ENCODE results near the gene VPS8.
"Not testable (repeated sequence)": the region's sequence is repeated elsewhere in the genome, so short reads cannot be mapped to it uniquely, and the experiment has no call there.

Gene VPS8

DNA sequence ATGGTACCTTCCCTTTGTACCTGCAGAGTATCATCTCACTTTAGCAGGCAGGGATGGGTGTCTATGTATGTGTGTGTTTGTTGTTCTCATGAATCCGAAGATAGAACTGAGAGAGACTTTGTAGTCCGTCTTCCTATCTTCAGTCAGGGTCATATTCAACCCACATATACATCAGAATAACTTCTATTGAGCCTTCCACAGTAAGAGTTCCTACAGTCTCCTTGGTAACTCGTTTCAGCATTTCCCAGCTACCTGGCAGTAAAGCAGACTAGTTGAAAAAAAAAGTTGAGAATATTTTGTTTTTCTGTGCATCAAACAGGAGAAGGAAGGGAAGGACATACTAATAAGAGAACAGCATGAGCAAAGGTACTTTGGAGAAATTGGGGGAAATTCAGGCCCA lies 106.8 kb downstream of the VPS8 start:
- DNase-seq (ENCODE audit: low spot score): no peak

DNA sequence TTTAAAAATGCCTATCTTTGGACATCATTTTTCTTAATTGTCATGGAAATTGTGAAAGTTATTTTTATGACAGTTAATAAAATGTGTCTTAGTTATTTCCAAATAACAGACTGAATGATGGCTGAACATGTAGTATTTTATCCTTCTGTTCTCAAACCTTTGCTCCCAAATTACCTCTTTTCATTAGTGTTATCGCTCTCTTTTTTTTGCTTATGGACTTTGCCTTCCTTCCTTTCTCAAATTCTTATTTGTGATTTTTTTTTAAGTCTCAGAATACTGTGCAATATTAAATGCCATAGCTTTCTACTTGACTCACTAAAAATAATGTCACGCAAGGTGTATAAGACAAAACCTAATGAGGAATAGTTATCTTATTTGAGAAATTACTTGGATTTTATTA lies 107.7 kb downstream of the VPS8 start:
- no peak for DNase-seq (ENCODE audit: low spot score)

DNA sequence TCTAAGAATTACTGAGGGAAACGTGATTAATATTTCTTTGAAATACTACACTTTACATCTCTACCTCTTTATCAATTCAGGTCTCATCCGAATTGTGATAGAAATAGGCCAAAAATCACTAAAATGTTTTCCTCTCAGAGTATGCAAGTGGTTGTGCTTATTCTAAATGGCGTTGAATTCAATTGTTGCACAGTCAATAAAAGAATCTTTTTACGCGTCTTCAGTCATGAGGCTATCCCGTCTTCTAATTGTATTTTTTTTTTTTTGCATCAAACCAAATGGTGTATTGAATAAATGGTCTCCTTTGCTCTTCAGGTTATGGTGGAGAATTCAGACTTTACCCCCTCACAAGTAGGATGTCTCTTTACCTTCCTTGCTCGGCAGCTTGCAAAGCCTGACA lies 112.6 kb downstream of the VPS8 start:
- DNase-seq (ENCODE audit: low spot score): no peak

DNA sequence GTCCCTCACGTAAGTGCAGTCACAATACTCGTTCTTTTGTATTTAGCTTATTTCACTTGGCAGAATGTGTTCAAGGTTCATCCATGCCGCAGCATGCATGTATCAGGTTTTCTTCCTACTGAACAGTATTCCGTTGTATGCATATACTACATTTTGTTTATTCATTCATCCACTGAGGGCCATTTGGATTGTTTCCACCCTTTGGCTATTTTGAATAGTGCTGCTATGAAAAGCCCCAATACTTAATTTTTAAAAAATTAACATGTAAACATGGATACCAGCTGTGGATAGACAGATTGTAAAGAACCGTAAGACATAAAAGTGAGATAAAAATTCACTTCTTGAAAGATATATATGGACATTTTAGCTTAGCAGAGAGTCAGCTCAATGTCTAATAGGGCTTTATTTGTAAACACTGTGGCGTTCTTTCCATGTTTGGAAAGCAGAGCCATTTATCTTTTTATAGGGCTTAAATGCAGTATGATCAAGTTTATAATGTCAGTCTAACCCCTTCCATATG lies 115.9 kb downstream of the VPS8 start:
- DNase-seq (ENCODE audit: low spot score): no peak

DNA sequence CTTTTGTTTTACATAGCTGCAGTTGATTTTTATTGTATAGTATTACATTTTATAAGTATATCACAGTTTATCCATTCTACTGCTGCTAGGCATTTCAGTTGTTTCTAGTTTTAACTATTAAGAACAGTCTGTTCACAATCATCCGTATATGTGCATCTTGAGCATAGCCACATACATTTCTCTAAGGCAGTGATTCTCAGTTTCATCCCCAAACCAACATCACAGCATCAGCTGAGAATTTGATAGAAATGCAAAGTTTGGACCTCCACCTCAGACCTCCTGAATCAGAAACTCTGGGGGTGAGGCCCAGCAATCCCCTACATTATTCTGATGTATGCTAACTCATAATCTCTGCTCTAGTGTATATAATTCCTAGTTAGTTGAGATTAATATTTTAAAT lies 120.8 kb downstream of the VPS8 start:
- no peak for DNase-seq (ENCODE audit: low spot score)

DNA sequence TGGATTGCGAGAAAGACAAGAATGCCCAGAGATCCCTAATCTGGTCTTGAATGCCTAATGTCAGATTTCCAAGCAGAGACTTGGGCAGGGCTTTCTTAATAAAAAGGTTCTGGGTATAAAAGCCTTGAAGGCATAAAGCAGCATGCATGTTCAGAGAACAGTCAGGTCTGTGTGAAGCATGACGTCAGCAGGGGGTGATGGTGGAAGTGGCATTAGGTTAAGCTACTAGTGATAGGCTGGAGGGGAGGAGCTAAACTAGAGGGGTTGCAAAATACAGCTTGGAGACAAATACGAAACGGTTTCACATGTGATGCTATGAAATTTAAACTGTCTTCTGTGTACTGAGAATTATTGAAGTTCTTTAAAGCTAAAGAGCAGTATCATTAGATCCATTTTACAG lies 125.6 kb downstream of the VPS8 start:
- no peak for DNase-seq (ENCODE audit: low spot score)

DNA sequence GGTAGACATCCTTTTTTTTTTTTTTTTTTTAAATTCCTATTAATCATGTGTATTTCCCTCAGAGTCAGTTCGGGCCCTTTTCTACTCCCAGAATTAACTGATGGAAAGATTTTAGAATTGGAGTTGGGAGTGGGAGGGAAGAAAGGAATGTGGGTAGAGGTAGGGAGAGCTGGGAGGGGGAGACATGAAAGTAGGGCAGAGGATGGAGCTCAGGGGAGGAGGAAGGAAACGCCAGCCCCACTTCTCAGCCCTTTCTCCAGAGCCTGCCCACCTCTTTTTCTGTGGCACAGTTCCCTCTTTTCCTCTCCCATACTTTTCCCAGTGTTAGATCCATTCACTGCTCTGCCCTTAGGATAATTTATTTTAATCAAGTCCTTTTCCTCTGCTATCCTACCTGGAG lies 129.4 kb downstream of the VPS8 start:
- no peak for DNase-seq (ENCODE audit: low spot score)

DNA sequence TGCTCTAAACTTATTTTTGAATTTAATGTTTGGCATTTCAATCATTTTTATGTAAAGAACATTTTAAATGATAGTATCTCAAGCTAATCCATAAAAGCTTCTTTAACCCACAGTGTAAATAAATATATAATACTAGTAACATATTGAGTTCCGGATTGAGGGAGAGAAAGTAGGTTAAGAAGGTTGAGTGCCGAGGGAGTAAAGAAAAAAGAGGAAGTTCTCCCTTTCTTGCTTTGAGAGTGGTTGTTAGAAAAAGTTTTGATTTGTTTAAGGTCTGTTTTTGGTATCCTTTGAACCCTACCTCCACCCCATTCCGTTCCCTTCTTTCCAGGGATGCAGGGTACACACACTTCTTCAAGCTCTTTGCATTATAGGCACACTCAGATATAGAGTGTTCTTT lies 130.8 kb downstream of the VPS8 start:
- no peak for DNase-seq (ENCODE audit: low spot score)

DNA sequence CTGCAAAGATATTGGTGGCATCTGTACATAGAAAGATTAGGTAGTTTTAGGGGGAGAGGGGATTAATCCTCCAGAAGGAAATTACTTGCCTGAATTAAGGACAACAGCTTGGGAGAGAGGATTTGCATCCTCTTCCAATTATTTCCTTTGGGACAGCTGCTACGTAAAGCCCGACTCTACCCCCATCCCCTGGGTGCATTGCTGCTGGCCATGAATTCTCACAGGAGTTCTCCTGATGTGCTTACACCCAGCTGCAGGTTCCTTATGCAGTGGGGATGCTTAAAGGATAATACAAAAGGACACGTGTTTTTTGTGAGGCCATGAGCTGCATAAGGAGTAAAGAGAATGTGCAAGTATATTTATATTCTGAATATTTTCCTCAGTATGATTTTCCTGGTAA lies 132.3 kb downstream of the VPS8 start:
- DNase-seq (ENCODE audit: low spot score): no peak

DNA sequence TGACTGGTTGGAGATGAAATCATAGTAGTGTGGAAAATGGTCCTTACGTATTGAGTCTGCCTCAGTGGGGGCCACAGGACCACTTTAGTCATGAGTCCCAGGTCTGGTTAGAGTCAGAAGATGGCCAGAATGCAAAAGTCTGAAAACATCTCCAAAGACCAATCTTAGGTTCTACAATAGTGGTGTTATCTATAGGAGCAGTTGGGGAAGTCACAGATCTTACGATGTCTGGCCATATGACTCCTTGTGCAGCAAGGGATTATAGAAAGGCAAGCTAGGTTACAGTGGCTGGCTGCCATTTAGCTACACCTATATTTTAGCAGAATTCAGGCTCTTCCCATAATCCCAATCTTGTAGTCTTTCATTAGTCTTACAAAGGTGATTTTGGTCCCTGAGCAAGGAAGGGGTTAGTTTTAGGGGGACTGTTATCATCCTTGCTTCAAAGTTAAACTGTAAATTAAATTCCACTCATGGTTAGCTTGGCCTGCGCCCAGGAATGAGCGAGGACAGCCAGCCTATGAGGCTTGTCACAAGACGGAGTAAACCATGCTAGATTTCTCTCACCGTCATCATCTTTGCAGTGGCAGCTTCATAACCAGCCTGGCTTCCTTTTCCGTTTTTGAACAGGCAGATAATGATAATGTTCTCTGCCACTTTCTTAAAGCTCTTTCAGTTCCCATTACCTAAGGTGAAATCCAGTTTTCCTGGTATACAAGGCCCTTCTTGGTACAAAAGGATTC lies 134.1 kb downstream of the VPS8 start:
- no peak for DNase-seq (ENCODE audit: low spot score)

DNA sequence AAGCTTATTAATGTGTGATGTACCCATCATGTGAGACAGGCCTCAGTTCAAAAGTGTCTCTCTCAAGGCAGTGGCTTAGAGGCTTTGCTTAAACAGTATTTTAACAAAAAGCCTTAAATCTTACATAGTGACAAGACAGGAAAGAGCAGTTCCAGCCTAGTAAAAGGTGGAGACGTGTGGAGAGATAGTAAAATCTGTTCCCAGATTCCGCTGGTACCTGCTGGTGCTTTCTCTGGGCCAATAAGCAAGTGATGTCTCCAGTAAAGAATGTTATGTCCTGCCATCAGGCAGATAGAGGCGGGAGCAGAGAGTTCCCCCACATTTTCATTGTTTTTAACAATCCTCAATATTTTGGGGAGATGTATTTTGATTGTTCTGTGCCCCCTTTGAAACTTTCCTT lies 135.0 kb downstream of the VPS8 start:
- DNase-seq (ENCODE audit: low spot score): no peak

DNA sequence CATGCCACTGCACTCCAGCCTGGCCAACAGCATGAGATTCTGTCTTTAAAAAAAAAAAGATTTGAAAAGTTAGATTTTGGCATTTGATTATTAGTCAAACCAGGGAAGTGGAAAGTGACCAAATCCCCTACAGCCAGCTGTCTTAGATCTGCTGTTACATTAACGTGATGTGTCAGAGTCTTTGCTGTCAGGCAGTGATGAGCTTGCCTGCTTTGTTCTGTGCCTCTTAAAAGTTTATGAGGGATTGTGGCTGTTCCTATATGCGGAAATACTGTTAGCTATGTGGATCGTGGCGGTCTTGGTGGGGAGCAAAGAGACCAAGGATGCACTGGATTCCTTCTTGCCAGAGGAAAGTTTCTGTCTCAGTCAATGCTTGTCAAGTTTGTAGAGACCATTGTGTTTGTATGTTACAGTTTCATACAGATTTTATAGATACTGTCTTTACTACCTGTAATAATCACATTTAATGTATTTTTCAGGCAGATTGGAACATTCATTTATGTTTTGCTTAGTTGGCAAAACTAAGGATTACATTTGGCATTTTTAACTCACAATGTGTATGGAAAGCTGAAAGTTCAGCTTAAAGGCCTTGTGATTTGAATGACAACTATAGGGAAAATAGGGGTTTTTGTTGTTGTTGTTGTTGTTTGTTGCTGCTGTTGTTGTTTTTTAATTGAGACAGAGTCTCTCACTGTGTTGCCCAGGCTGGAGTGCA lies 137.4 kb downstream of the VPS8 start:
- DNase-seq (ENCODE audit: low spot score): no peak

DNA sequence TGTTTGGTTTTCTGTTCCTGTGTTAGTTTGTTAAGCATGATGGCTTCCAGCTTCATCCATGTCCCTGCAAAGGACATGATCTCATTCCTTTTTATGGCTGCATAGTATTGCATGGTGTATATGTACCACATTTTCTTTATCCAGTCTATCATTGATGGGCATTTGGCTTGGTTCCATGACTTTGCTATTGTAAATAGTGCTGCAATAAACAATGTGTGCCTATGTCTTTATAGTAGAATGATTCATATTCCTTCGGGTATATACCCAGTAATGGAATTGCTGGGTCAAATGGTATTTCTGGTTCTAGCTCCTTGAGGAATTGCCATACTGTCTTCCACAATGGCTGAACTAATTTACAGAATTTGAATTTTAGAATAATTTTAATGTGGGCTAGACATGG lies 138.8 kb downstream of the VPS8 start:
- not testable (repeated sequence) for DNase-seq (ENCODE audit: low spot score)

DNA sequence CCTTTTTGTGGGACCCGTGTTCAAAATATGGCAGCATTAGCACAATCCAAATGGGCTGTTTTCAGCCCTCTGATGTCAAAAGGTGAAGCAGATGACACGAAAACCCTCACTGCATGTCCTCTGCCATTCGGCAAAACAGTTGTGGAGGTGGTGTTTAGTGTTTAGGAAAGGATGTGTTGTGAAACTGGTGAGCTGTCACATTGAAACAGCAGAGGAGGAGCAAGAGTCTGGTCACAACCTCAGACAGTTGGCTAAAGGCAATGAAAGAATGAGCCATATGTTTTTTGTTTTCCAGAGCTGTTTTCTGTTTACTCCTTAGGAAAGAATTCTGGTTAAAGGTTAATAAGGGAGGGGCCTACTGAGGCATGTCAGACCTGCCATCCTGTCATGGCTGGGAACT lies 140.7 kb downstream of the VPS8 start:
- peak; percentile 13 for DNase-seq (ENCODE audit: low spot score)

DNA sequence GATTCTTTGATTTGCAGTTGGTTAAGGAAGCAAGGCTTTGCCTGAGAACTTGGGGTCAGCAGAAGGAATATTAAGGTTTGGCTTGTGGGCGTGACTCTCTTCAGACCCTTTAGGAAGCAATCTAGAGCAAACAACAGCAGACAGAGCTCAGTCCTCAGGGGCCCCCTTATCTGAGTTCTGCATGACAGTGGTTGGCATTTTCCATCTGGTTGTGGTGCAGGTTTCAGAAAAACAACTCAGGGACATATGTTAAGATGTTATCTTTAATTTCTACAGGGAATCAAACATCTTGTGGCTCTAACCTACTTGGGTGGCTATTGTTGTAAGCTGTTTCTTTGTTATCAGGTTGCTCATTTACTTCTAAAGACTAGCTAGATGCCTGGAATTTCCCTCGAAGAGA lies 141.4 kb downstream of the VPS8 start:
- no peak for DNase-seq (ENCODE audit: low spot score)

DNA sequence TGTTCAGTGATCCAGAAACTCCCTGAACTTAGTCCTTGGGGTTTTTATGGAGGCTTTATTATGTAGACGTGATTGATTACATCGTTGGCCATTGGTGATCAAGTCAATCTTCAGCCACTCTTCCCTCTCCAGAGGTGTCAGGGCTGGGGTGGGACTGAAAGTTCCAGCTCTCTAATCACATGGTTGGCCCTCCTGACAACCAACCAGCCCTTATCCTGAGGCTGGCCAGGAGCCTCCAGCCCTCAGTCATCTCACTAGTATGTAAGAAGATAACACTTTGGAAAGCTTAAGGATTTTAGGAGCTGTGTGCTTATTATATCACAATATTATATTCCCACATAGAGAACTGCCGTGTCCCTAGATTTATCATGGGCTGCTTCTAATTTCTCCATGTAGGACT lies 142.3 kb downstream of the VPS8 start:
- DNase-seq (ENCODE audit: low spot score): no peak

DNA sequence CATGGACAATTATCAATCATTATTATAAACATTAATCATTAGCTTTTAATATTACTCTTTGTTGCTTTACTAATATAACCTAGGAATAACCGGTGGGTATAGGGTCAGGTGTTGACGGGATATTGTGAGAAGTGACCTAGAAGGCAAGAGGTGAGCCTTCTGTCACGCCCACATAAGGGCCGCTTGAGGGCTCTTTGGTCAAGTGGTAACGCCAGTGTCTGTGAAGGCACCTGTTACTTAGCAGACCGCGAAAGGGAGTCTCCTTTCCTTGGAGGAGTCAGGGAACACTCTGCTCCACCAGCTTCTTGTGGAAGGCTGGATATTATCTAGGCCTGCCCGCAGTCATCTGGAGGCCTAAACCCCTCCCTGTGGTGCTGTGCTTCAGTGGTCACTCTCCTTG lies 142.9 kb downstream of the VPS8 start:
- not testable (repeated sequence) for DNase-seq (ENCODE audit: low spot score)

DNA sequence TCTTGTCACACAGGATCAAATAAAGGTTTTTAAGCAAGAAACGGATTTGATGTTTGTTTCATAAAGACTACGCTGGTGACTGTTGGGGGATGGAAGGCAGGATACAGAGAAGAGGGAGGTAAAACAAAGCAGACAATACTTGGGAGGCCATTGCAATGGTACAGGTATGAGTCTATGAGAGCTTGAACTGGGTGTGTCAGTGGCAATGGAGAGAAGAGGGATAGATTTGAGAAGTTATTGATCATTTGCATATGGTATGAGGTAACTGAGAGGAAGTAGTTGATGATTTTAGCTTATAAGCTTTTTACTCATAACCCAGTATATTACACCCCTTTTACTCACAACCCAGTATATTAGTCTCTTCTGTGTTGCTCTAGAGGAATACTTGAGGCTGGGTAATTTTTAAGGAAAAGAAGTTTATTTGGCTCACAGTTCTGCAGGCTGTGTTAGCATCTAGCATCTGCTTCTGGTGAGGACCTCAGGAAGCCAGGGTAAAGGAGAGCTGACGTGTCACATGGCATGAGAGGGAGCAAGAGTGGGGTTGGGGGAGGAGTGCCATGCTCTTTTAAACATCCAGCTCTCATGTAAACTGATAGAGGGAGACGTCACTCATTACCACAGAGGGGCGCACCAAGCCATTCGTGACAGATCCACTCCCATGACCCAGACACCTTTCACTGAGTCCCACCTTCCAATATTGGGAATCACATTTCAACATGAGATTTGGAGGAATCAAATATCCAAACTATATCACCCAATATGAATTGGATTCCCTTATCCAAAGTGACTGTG lies 153.9 kb downstream of the VPS8 start:
- DNase-seq (ENCODE audit: low spot score): no peak

DNA sequence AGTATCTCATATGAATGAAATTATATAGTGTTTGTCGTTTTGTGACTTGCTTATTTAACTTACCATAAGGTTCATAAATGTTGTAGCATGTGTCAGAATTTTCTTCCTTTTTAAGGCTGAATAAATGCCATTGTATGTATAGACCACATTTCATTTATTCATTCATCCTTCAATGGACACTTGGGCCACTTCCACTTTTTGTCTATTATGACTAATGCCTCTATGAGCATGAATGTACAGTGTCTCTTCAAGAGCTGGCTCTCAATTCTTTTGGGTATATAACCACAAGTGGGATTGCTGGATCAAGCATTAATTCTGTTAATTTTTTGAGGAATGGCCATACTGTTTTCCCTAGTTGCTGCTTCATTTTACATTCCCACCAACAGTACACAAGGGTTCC lies 156.1 kb downstream of the VPS8 start:
- DNase-seq (ENCODE audit: low spot score): no peak

DNA sequence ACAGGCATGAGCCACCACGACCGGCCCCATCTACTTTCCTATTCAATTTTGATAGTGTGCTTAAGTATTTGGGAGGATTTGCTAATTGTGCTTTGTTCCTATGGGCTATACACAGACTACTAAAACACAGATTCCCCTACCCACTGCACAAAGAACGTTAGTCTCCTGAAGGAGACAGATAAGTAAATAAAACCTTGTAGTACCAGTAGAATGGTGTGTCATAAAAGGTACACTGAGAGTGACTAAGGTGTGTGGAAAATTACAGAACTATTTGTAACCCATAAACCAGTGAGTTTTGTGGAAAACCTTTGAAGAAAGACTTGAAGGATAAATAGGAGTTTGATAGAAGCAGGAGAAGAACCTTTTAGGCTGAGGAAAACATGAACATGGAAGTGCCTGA lies 158.2 kb downstream of the VPS8 start:
- DNase-seq (ENCODE audit: low spot score): no peak

DNA sequence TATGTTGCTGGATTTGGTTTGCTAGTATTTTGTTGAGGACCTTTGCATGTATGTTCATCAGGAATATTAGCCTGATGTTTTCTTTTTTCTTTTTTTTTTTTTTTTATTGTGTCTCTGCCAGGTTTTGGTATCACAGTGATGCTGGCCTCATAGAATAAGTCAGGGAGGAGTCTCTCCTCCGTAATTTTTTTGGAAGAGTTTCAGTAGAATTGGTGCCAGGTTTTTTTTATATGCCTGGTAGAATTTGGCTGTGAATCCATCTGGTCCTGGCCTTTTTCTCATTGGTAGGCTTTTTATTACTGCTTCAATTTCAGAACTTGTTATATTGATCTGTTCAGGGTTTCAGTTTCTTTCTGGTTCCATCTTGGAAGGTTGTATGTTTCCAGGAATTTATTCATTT lies 165.8 kb downstream of the VPS8 start:
- no peak for DNase-seq (ENCODE audit: low spot score)

DNA sequence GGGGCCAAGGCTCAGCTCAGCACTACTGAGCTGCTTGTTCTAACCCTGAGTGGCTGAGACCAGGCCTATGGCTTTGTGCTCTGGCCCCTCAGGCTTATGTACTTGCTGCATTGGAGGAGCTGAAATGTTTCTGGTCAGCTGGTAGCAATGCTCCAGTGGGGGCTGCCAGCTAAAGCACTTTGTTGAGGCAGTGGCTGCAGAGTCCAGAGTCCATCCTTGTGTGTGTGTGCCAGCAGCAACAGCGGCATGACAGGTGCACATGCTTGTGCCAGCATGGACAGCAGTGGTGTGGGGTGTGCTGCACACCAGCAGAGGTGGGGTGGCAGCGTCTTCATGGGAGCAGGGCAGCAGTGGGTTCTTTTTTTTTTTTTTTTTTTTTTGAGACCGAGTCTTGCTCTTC lies 169.1 kb downstream of the VPS8 start:
- DNase-seq (ENCODE audit: low spot score): no peak

DNA sequence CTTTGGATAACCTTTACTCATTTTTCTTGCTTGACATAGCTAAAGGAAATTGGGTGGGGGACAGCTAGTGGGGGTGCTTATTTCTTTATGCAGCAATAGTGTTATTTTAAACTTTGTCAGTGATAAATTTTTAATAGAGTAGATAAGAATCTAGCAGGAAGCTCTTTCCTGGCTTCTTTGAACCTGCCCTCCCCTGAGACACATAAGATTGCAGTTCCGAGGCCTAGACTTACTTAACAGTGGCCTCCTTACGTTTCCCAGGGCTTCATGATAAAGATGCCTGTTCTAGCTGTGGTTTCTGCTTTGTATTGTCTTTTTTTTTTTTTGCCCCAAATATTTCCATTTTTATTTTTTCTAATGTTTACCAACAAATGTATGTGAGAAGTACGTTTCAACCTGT lies 170.1 kb downstream of the VPS8 start:
- no peak for DNase-seq (ENCODE audit: low spot score)
